HEK293 (cell line): Measurements from ENCODE around the gene TMEM150A.

Experiments
- BCL11A ChIP-seq: fragments of 450-650 bp; formaldehyde crosslinking; IDR thresholded peaks from 2 replicates; pipeline ENCODE4 v1.5.1; 2016; ENCODE audit warnings: low read depth, missing biosample characterization, missing genetic modification characterization
- REST ChIP-seq: fragments of 450-650 bp; formaldehyde crosslinking; IDR thresholded peaks from 2 replicates; pipeline ENCODE4 v1.5.1; 2016; ENCODE audit warnings: missing biosample characterization, missing genetic modification characterization
- SP3 ChIP-seq: fragments of 450-650 bp; formaldehyde crosslinking; IDR thresholded peaks from 2 replicates; pipeline ENCODE4 v1.5.1; 2016; ENCODE audit warnings: missing biosample characterization, missing genetic modification characterization
- TCF7L2 ChIP-seq: IDR thresholded peaks from 2 replicates; pipeline ENCODE4 v1.6.1; 2011; ENCODE audit warnings: low read depth, mild to moderate bottlenecking, inconsistent platforms, low read length, moderate library complexity, borderline replicate concordance
- TRIM28 ChIP-seq: IDR thresholded peaks from 2 replicates; pipeline ENCODE4 v1.6.1; 2011; ENCODE audit warnings: low read length, control low read depth, borderline replicate concordance
- ZNF174 ChIP-seq: fragments of 450-650 bp; formaldehyde crosslinking; IDR thresholded peaks from 2 replicates; pipeline ENCODE4 v1.5.0; 2017; ENCODE audit warnings: missing biosample characterization, mild to moderate bottlenecking, missing genetic modification characterization
- ZNF184 ChIP-seq: fragments of 450-650 bp; IDR thresholded peaks from 2 replicates; pipeline ENCODE4 v1.5.1; 2018; ENCODE audit warnings: missing biosample characterization, mild to moderate bottlenecking, missing genetic modification characterization
- ZNF248 ChIP-seq: fragments of 450-650 bp; formaldehyde crosslinking; IDR thresholded peaks from 2 replicates; pipeline ENCODE4 v1.5.1; 2017; ENCODE audit warnings: missing biosample characterization, missing genetic modification characterization
- ZNF488 ChIP-seq: fragments of 450-650 bp; formaldehyde crosslinking; IDR thresholded peaks from 2 replicates; pipeline ENCODE4 v1.5.1; 2016; ENCODE audit warnings: missing biosample characterization, missing genetic modification characterization
- ZNF549 ChIP-seq: fragments of 450-650 bp; IDR thresholded peaks from 2 replicates; pipeline ENCODE4 v1.5.1; 2018; ENCODE audit warnings: missing biosample characterization, missing genetic modification characterization, mild to moderate bottlenecking, inconsistent platforms, moderate library complexity
- TF ChIP-seq, protein P1 (sequence below): fragments of 450-650 bp; formaldehyde crosslinking; IDR thresholded peaks from 2 replicates; pipeline ENCODE4 v1.5.1; 2016; ENCODE audit warnings: missing biosample characterization, missing genetic modification characterization
- TF ChIP-seq, protein P2 (sequence below): sonication (generic); formaldehyde crosslinking; IDR thresholded peaks from 2 replicates; pipeline ENCODE4 v1.8.1; 2022; ENCODE audit warnings: mild to moderate bottlenecking, moderate library complexity, missing genetic modification reagents

DNA sequence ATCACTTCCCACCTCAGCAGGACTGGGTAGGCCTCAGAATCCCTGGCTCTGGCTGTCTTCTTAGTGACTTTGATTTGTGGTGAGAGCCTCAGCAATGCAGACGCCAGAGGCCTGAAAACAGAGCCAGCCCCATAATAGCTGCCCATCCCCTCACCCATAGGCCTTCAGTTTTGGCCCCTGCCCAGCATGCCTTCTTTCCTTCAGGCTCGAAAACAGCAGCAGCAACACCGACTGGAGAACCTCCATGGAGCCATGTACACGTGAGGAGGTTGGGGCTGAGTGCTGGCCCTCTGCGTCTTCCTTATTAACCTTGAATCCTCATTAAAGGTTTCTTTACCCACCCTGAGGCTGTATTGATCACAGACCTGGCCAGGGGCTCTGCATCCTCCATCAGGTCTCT lies 5.3 kb downstream of the TMEM150A start:
- TF ChIP-seq, protein P1, sequence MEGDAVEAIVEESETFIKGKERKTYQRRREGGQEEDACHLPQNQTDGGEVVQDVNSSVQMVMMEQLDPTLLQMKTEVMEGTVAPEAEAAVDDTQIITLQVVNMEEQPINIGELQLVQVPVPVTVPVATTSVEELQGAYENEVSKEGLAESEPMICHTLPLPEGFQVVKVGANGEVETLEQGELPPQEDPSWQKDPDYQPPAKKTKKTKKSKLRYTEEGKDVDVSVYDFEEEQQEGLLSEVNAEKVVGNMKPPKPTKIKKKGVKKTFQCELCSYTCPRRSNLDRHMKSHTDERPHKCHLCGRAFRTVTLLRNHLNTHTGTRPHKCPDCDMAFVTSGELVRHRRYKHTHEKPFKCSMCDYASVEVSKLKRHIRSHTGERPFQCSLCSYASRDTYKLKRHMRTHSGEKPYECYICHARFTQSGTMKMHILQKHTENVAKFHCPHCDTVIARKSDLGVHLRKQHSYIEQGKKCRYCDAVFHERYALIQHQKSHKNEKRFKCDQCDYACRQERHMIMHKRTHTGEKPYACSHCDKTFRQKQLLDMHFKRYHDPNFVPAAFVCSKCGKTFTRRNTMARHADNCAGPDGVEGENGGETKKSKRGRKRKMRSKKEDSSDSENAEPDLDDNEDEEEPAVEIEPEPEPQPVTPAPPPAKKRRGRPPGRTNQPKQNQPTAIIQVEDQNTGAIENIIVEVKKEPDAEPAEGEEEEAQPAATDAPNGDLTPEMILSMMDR (tag by site-specific recombination): no peak
- no peak for TF ChIP-seq TCF7L2
- TF ChIP-seq SP3 (tag by site-specific recombination): no peak
- TF ChIP-seq ZNF248 (tag by site-specific recombination): no peak
- TF ChIP-seq ZNF549 (tag by site-specific recombination): no peak
- TF ChIP-seq TRIM28: no peak
- no peak for TF ChIP-seq BCL11A (tag by site-specific recombination)
- no peak for TF ChIP-seq ZNF174 (tag by site-specific recombination)
- no peak for TF ChIP-seq ZNF488 (tag by site-specific recombination)
- no peak for TF ChIP-seq REST (tag by site-specific recombination)
- TF ChIP-seq ZNF184 (tag by site-specific recombination): no peak
- TF ChIP-seq, protein P2, sequence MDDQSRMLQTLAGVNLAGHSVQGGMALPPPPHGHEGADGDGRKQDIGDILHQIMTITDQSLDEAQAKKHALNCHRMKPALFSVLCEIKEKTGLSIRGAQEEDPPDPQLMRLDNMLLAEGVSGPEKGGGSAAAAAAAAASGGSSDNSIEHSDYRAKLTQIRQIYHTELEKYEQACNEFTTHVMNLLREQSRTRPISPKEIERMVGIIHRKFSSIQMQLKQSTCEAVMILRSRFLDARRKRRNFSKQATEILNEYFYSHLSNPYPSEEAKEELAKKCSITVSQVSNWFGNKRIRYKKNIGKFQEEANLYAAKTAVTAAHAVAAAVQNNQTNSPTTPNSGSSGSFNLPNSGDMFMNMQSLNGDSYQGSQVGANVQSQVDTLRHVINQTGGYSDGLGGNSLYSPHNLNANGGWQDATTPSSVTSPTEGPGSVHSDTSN (CRISPR knock-in tag): no peak
